Cardiac fibroblast (primary cell): Measurements from ENCODE around the gene ALPI.
A peak's percentile ranks its signal among the peaks of the same experiment; 100 is the strongest.
"Not testable (repeated sequence)": the region's sequence is repeated elsewhere in the genome, so short reads cannot be mapped to it uniquely, and the experiment has no call there.

Experiments used
- DNase-seq, 2 donors: peaks; one replicate each; pipeline versions ENCODE4 v3.0.0 to v3.0.0-alpha.2; 2010; ENCODE audit warnings: low read depth in 2 of 2
- H3K4me3 ChIP-seq, 2 donors: replicated peaks in 1 of 2; 1 replicate in 1 of 2; 2 replicates in 1 of 2; pipeline ENCODE4 v1.5.1; 2011; ENCODE audit warnings: low read depth in 2 of 2, low read length in 2 of 2, mild to moderate bottlenecking in 2 of 2, moderate library complexity in 1 of 2
- CTCF ChIP-seq: IDR thresholded peaks from one replicate; pipeline ENCODE4 v1.5.1; 2011; ENCODE audit warnings: low read depth, mild to moderate bottlenecking, low read length, inconsistent platforms

Gene ALPI

GRCh38 chr2:232441147-232441651 lies 14.8 kb upstream of the ALPI start:
- TF ChIP-seq CTCF: no peak
- H3K4me3 ChIP-seq: no peak overlapping the region
- no peak for DNase-seq

GRCh38 chr2:232441922-232442321 lies 14.0 kb upstream of the ALPI start:
- DNase-seq: not testable (repeated sequence)

GRCh38 chr2:232442431-232442830 lies 13.5 kb upstream of the ALPI start:
- not testable (repeated sequence) for H3K4me3 ChIP-seq, DNase-seq

More at GRCh38 chr2:232441922-232442321, 14.0 kb upstream of the ALPI start:
- not testable (repeated sequence) for H3K4me3 ChIP-seq

- DNase-seq: not testable (repeated sequence)
These were observed 12.9 kb upstream of the ALPI start for GRCh38 chr2:232443047-232443446.

GRCh38 chr2:232443669-232444408 lies 12.1 kb upstream of the ALPI start:
- not testable (repeated sequence) for H3K4me3 ChIP-seq, DNase-seq

More at GRCh38 chr2:232443047-232443446, 12.9 kb upstream of the ALPI start:
- H3K4me3 ChIP-seq: not testable (repeated sequence)

- peak; percentile 93 for TF ChIP-seq CTCF
- DNase-seq: peak; percentile 62 to 77
- H3K4me3 ChIP-seq: no peak overlapping the region
These were observed 11.4 kb upstream of the ALPI start for GRCh38 chr2:232444409-232445148.

- not testable (repeated sequence) for H3K4me3 ChIP-seq, DNase-seq
These were observed 10.6 kb upstream of the ALPI start for GRCh38 chr2:232445149-232445885.

GRCh38 chr2:232446266-232446777 lies 9.6 kb upstream of the ALPI start:
- not testable (repeated sequence) for DNase-seq, H3K4me3 ChIP-seq
- TF ChIP-seq CTCF: peak; percentile 42

GRCh38 chr2:232447091-232447620 lies 8.8 kb upstream of the ALPI start:
- no peak for TF ChIP-seq CTCF
- no peak for DNase-seq
- H3K4me3 ChIP-seq: no peak overlapping the region
